B cell (primary cell): ENCODE results near the gene RGS6. TPM values are rescaled to one million over a fixed set of nuclear protein-coding genes. Genes with fewer than 3 reads are reported as not detected.

Experiments used
- ATAC-seq: fragments of 200-7000 bp; cut with Tn5 transposase; one replicate; pipeline ENCODE4 v1.10.0; 2021; ENCODE audit warnings: low read depth, mild to moderate bottlenecking, moderate number of reproducible peaks, moderate library complexity
- CTCF ChIA-PET: fragments of 350-600 bp; sonication (Branson Sonifier 250); formaldehyde crosslinking; loops from one replicate; lab custom pipeline; 2021; ENCODE audit warnings: antibody characterized with exemption, inconsistent platforms; lab: Charles Lee
- POLR2A ChIA-PET: fragments of 350-600 bp; sonication (Branson Sonifier 250); formaldehyde crosslinking; loops from one replicate; lab custom pipeline; 2021; ENCODE audit warnings: antibody characterized with exemption; lab: Charles Lee
- DNase-seq: peaks from one replicate; pipeline ENCODE4 v3.0.0; 2013
- H2AFZ ChIP-seq: 2 replicates; pipeline ENCODE4 v1.6.1; 2012; ENCODE audit warnings: mild to moderate bottlenecking, low read depth, low read length; ENCODE audit not compliant: insufficient read depth, poor library complexity, severe bottlenecking
- H3K27ac ChIP-seq, 2 donors: 1 replicate in 1 of 2; 2 replicates in 1 of 2; pipeline ENCODE4 v1.5.1; 2012 to 2013; ENCODE audit warnings: low read length in 2 of 2, mild to moderate bottlenecking in 2 of 2, moderate library complexity in 1 of 2
- H3K27me3 ChIP-seq, 4 experiments: fragments of 200-600 bp in 1 of 4; sonication (generic) in 1 of 4; replicated peaks in 1 of 4; 1 replicate in 2 of 4; 2 replicates in 2 of 4; pipeline versions ENCODE4 v1.6.1 to v1.7.0; 2013 to 2016; ENCODE audit warnings: low read length in 3 of 4, mild to moderate bottlenecking in 2 of 4, mixed read lengths in 1 of 4, moderate library complexity in 1 of 4; ENCODE audit not compliant: insufficient read depth in 4 of 4, control insufficient read depth in 3 of 4; ENCODE audit errors: control extremely low read depth in 1 of 4
- H3K36me3 ChIP-seq, 2 experiments: replicated peaks in 1 of 2; 1 replicate in 1 of 2; 2 replicates in 1 of 2; pipeline versions ENCODE4 v1.6.1 to v1.7.1; 2013; ENCODE audit warnings: low read length in 1 of 2; ENCODE audit not compliant: insufficient read depth in 2 of 2, control insufficient read depth in 1 of 2; ENCODE audit errors: control extremely low read depth in 1 of 2, extremely low read depth in 1 of 2
- H3K4me1 ChIP-seq, 2 donors: fragments of 200-600 bp in 1 of 2; sonication (generic) in 1 of 2; 1 replicate in 1 of 2; 2 replicates in 1 of 2; pipeline versions ENCODE4 v1.5.1 to v1.6.1; 2013 to 2017; ENCODE audit warnings: low read length in 2 of 2; ENCODE audit not compliant: control insufficient read depth in 2 of 2, insufficient read depth in 2 of 2
- H3K4me2 ChIP-seq: replicated peaks from 2 replicates; pipeline ENCODE3; 2012; ENCODE audit warnings: mild to moderate bottlenecking, low read depth, low read length; ENCODE audit not compliant: poor library complexity, severe bottlenecking
- H3K4me3 ChIP-seq, 5 experiments: fragments of 200-600 bp in 1 of 5; sonication (generic) in 1 of 5; 1 replicate in 3 of 5; 2 replicates in 2 of 5; pipeline versions ENCODE4 v1.5.1 to v1.7.0; 2011 to 2016; ENCODE audit warnings: low read length in 4 of 5, mild to moderate bottlenecking in 4 of 5, low read depth in 2 of 5, control low read depth in 1 of 5, moderate library complexity in 1 of 5; ENCODE audit not compliant: insufficient read depth in 1 of 5; ENCODE audit errors: control extremely low read depth in 1 of 5, extremely low read depth in 1 of 5
- H3K79me2 ChIP-seq: fragments of 200-600 bp; sonication (generic); one replicate; pipeline ENCODE4 v1.6.0; 2016; ENCODE audit warnings: low read length; ENCODE audit not compliant: control insufficient read depth, insufficient read depth
- H3K9ac ChIP-seq: fragments of 200-600 bp; sonication (generic); 2 replicates; pipeline ENCODE4 v1.6.1; 2017; ENCODE audit warnings: mild to moderate bottlenecking, low read length, moderate library complexity
- H3K9me3 ChIP-seq, 3 donors: one replicate each; pipeline versions ENCODE4 v1.6.1 to v1.7.1; 2013; ENCODE audit warnings: low read length in 2 of 3; ENCODE audit not compliant: control insufficient read depth in 2 of 3, insufficient read depth in 1 of 3; ENCODE audit errors: control extremely low read depth in 1 of 3
- H4K20me1 ChIP-seq: 2 replicates; pipeline ENCODE4 v1.6.0; 2012; ENCODE audit warnings: mild to moderate bottlenecking, low read length; ENCODE audit not compliant: insufficient read depth, control insufficient read depth, poor library complexity, severe bottlenecking
- H3K27ac Mint-ChIP-seq: one replicate; pipeline ENCODE4 v1.8.0; 2021; ENCODE audit warnings: mixed read lengths
- H3K27me3 Mint-ChIP-seq: one replicate; pipeline ENCODE4 v1.8.0; 2021; ENCODE audit warnings: mixed read lengths
- H3K4me1 Mint-ChIP-seq: one replicate; pipeline ENCODE4 v1.8.0; 2021; ENCODE audit warnings: mixed read lengths
- H3K4me3 Mint-ChIP-seq: one replicate; pipeline ENCODE4 v1.8.0; 2021; ENCODE audit warnings: mixed read lengths
- H3K9me3 Mint-ChIP-seq: one replicate; pipeline ENCODE4 v1.8.0; 2022; ENCODE audit warnings: mixed read lengths; ENCODE audit not compliant: insufficient read depth
- CTCF ChIP-seq: fragments of 200-600 bp; IDR thresholded peaks from one replicate; pipeline ENCODE4 v1.8.0; 2022; ENCODE audit warnings: antibody characterized with exemption, mild to moderate bottlenecking
- EZH2 ChIP-seq: IDR thresholded peaks from 2 replicates; pipeline ENCODE4 v1.6.1; 2012; ENCODE audit warnings: borderline replicate concordance, low read depth, mild to moderate bottlenecking, moderate library complexity, low read length; ENCODE audit not compliant: insufficient read depth, poor library complexity, severe bottlenecking
- WGBS: methylation state at CpG from one replicate; pipeline ENCODE4 v1.1.5; 2013; ENCODE audit warnings: missing lambda C conversion rate; ENCODE audit not compliant: insufficient coverage; 5-methylcytosine and 5-hydroxymethylcytosine counted together
- intact Hi-C: fragments of 100-400 bp; cut with micrococcal nuclease; formaldehyde crosslinking; loops from one replicate; pipeline ENCODE4 v1.10.0; 2022
- polyA plus RNA-seq: library from polyadenylated mRNA; depleted of rRNA; stranded (reverse); fragments of >200 nt; gene quantifications from 2 replicates; pipeline ENCODE4 v1.2.3, GENCODE V29; 2012
- total RNA-seq, 2 donors: library from RNA; stranded (reverse); fragments of 120-200 nt in 1 of 2; gene quantifications; 1 replicate in 1 of 2; 2 replicates in 1 of 2; pipeline versions ENCODE4 v1.2.3 to v1.2.4, GENCODE V29; 2013 to 2022

Gene RGS6
- total and polyA plus RNA-seq, 2 donors (not counting 1 experiment from before 2014, with no cell fraction given), result 0.07 TPM; not detected in 1

- H3K4me1 ChIP-seq, result peaks cover 12 to 17% of the 10 kb centered on the region in 2 donors
- no peak overlapping the region for H3K27ac ChIP-seq
- no peak for ATAC-seq
- intact Hi-C loops, result no loop called here
- DNase-seq, result no peak
- peaks cover 9% of the 10 kb centered on the region for H3K4me1 Mint-ChIP-seq
- ChIA-PET POLR2A (no interaction called here), CTCF (interaction anchor here (1.5 to 8.3 kb wide), 4 partner anchors 33 to 437 kb away, joined by 3 to 165 read pairs (median 41); no protein-coding TSS in a partner anchor)
- peaks cover 0 to 4% (median 0%) of the 10 kb centered on the region in 4 experiments for H3K27me3 ChIP-seq
- no peaks in the 10 kb centered on the region for H4K20me1 ChIP-seq
- H3K27ac Mint-ChIP-seq, result no peak overlapping the region
- 100% methylated on average over 1 of the region's 2 CpGs for WGBS
- no peaks in the 10 kb centered on the region for H3K9me3 Mint-ChIP-seq
- H3K36me3 ChIP-seq, result no peaks in the 10 kb centered on the region
- H3K4me3 ChIP-seq, result no peak overlapping the region
- no peak overlapping the region for H3K9ac ChIP-seq
- no peaks in the 10 kb centered on the region for H3K9me3 ChIP-seq
- TF ChIP-seq EZH2 (no peak), CTCF (no peak)
- no peaks in the 10 kb centered on the region for H3K79me2 ChIP-seq
- no peak overlapping the region for H3K4me3 Mint-ChIP-seq
- peaks cover 11% of the 10 kb centered on the region for H3K27me3 Mint-ChIP-seq
- no peak overlapping the region for H3K4me2 ChIP-seq
- H2AFZ ChIP-seq, result no peak overlapping the region
Measured at GRCh38 chr14:72512281-72512680, 580.1 kb downstream of the RGS6 start.

- Histone ChIP-seq H3K9ac (no peak overlapping the region), H3K27me3 (peaks cover 0 to 4% (median 0%) of the 10 kb centered on the region in 4 experiments), H4K20me1 (no peaks in the 10 kb centered on the region), H3K4me1 (peaks cover 18 to 24% of the 10 kb centered on the region in 2 donors), H3K4me3 (no peak overlapping the region), H3K27ac (no peak overlapping the region), H3K4me2 (no peak overlapping the region), H3K36me3 (no peaks in the 10 kb centered on the region), H3K9me3 (no peaks in the 10 kb centered on the region), H3K79me2 (no peaks in the 10 kb centered on the region), H2AFZ (no peak overlapping the region)
- Mint-ChIP-seq H3K27ac (no peak overlapping the region), H3K4me3 (no peak overlapping the region), H3K4me1 (peaks cover 16% of the 10 kb centered on the region), H3K27me3 (peaks cover 11% of the 10 kb centered on the region), H3K9me3 (no peaks in the 10 kb centered on the region)
- TF ChIP-seq CTCF (no peak), EZH2 (no peak)
- DNase-seq, result no peak
- intact Hi-C loops, result no loop called here
- CTCF ChIA-PET, result interaction anchor here (1.2 to 8.6 kb wide), 6 partner anchors 14 to 436 kb away, joined by 3 to 364 read pairs (median 30); no protein-coding TSS in a partner anchor
- 90% methylated on average over 4 of the region's 5 CpGs for WGBS
- POLR2A ChIA-PET, result interaction anchor here (0.7 kb wide), 1 partner anchor 961 kb away, joined by 4 read pairs; no protein-coding TSS in a partner anchor
- no peak for ATAC-seq
Measured at GRCh38 chr14:72512925-72513324, 580.7 kb downstream of the RGS6 start.
